ENCODE results near the gene REV3L. TPM values are rescaled to one million over a fixed set of nuclear protein-coding genes. Genes with fewer than 3 reads are reported as not detected.

Gene REV3L
- total and polyA plus RNA-seq, 2 of the 8 experiments (the other 6 are each of a cell fraction or from before 2014, with no cell fraction given): 2.1 to 6.6 TPM

DNA sequence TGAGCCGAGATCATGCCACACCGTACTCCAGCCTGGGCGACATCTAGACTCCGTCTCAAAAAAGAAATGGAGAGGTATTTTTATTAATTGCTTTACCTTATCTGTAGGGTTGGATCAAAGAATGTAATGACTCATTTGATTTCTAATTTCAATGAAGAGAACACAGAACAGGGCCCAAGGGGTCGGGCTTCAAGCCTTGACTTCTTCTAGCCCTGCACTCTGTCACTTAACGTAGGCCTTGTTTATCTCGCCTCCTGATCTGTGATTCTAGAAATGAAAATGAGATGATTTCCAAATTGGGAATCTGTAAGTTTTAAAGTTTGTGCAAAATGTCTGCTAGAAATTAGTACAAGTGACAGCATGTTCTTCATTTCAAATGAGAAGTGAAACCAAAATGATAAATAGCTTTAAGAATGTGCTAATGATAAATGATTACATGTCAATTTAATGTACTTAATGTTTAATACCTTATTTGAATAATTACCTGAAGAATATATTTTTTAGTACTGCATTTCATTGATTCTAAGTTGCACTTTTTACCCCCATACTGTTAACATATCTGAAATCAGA, 215.2 kb downstream of the REV3L start (continued):
- TF ChIP-seq TEAD4 (IDR thresholded peaks at IDR 0.05; ENCODE audit: low read depth, low read length) (no peak), SIN3A (conservative IDR thresholded peaks at IDR 0.05 in 1 of 2, IDR thresholded peaks at IDR 0.05 in 1 of 2; ENCODE audit: low read depth in 1 of 2, low read length in 2 of 2) (no peak)
- TF ChIP-seq, protein P1, sequence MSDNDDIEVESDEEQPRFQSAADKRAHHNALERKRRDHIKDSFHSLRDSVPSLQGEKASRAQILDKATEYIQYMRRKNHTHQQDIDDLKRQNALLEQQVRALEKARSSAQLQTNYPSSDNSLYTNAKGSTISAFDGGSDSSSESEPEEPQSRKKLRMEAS (IDR thresholded peaks at IDR 0.05): no peak
- TF ChIP-seq, protein P2, sequence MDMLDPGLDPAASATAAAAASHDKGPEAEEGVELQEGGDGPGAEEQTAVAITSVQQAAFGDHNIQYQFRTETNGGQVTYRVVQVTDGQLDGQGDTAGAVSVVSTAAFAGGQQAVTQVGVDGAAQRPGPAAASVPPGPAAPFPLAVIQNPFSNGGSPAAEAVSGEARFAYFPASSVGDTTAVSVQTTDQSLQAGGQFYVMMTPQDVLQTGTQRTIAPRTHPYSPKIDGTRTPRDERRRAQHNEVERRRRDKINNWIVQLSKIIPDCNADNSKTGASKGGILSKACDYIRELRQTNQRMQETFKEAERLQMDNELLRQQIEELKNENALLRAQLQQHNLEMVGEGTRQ (IDR thresholded peaks at IDR 0.05; ENCODE audit: low read length): no peak

Measured in H1 (cell line).